OCI-LY1 (cell line): ENCODE measurements around the gene NR1H3.

ENCODE experiments used
- H2AFZ ChIP-seq: fragments of 200-600 bp; sonication (generic), shearing (Covaris generic); 2 replicates; pipeline ENCODE4 v1.6.0; 2014; ENCODE audit warnings: antibody characterized with exemption, mild to moderate bottlenecking, low read length
- H3F3A ChIP-seq: fragments of 200-600 bp; sonication (generic), shearing (Covaris generic); 2 replicates; pipeline ENCODE4 v1.6.0; 2014; ENCODE audit warnings: mild to moderate bottlenecking, antibody characterized with exemption, low read length, moderate library complexity; ENCODE audit not compliant: insufficient read depth
- H3K27ac ChIP-seq: fragments of 200-600 bp; sonication (generic); 2 replicates; pipeline ENCODE4 v1.5.1; 2014; ENCODE audit warnings: low read length, mixed run types, mild to moderate bottlenecking, low read depth; ENCODE audit not compliant: poor library complexity, severe bottlenecking
- H3K27me3 ChIP-seq: fragments of 200-600 bp; sonication (generic); 2 replicates; pipeline ENCODE4 v1.6.0; 2014; ENCODE audit warnings: antibody characterized with exemption, mild to moderate bottlenecking, low read length, moderate library complexity; ENCODE audit not compliant: insufficient read depth
- H3K36me3 ChIP-seq: fragments of 200-600 bp; sonication (generic); 2 replicates; pipeline ENCODE4 v1.6.1; 2014; ENCODE audit warnings: mild to moderate bottlenecking, antibody characterized with exemption, low read length, moderate library complexity, mixed read lengths; ENCODE audit not compliant: insufficient read depth
- H3K4me1 ChIP-seq: fragments of 200-600 bp; sonication (generic); 2 replicates; pipeline ENCODE4 v1.5.1; 2014; ENCODE audit warnings: mild to moderate bottlenecking, low read length, moderate library complexity; ENCODE audit not compliant: insufficient read depth, severe bottlenecking
- H3K4me2 ChIP-seq: fragments of 200-600 bp; sonication (generic), shearing (Covaris generic); 2 replicates; pipeline ENCODE4 v1.6.1; 2014; ENCODE audit warnings: low read length
- H3K4me3 ChIP-seq: fragments of 200-600 bp; sonication (generic); 2 replicates; pipeline ENCODE4 v1.5.1; 2014; ENCODE audit warnings: low read length, low read depth, mild to moderate bottlenecking, mixed read lengths; ENCODE audit not compliant: poor library complexity, severe bottlenecking
- H3K79me2 ChIP-seq: fragments of 200-600 bp; shearing (Covaris generic); 2 replicates; pipeline ENCODE4 v1.6.1; 2016; ENCODE audit warnings: mixed run types, low read length, mixed read lengths; ENCODE audit not compliant: insufficient read depth
- H3K9ac ChIP-seq: fragments of 200-600 bp; sonication (generic), shearing (Covaris generic); 2 replicates; pipeline ENCODE4 v1.6.1; 2014; ENCODE audit warnings: mild to moderate bottlenecking, low read length, mixed read lengths
- H3K9me2 ChIP-seq: fragments of 200-600 bp; sonication (generic), shearing (Covaris generic); 2 replicates; pipeline ENCODE4 v1.6.1; 2014; ENCODE audit warnings: low read depth, mild to moderate bottlenecking, low read length, mixed read lengths
- H3K9me3 ChIP-seq: fragments of 200-600 bp; shearing (Covaris generic); 2 replicates; pipeline ENCODE4 v1.6.1; 2014; ENCODE audit warnings: low read length, mixed read lengths
- H4K20me1 ChIP-seq: fragments of 200-600 bp; sonication (generic), shearing (Covaris generic); 2 replicates; pipeline ENCODE4 v1.6.0; 2016; ENCODE audit warnings: mild to moderate bottlenecking, low read length; ENCODE audit not compliant: insufficient read depth
- EZH2 ChIP-seq: fragments of 200-600 bp; sonication (generic), shearing (Covaris generic); IDR thresholded peaks from 2 replicates; pipeline ENCODE4 v1.8.0; 2017; ENCODE audit warnings: borderline replicate concordance, mixed run types, mild to moderate bottlenecking, antibody characterized with exemption, low read length, moderate library complexity, mixed read lengths
- TF ChIP-seq, protein P1 (sequence below): fragments of 200-600 bp; sonication (generic), shearing (Covaris generic); IDR thresholded peaks from 2 replicates; pipeline ENCODE4 v1.5.1; 2017; ENCODE audit warnings: mild to moderate bottlenecking, antibody characterized with exemption, low read length, moderate library complexity, mixed read lengths

Gene NR1H3

DNA sequence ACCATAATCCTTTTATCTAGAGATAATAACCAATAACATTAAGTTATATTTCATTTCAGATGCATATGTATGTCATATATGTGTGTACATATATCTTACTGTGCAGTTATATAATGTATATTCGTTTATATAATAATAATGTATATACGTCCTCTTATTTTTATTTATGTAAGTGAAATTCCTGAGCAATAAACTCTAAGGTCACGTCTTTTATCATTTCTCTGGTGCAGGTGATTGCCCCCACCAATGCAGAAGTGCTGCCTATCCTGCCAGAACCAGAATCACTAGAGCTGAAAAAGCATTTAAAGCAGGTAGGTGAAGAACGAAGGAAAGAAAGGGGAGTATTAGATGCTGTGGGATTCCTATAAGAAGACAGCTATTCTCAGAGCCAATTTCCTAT lies 21.0 kb downstream of the NR1H3 start:
- Histone ChIP-seq H3K79me2 (no peaks in the 10 kb centered on the region), H3K4me1 (no peaks in the 10 kb centered on the region), H3K4me2 (no peak overlapping the region), H3K9me2 (no peaks in the 10 kb centered on the region), H3K27ac (no peak overlapping the region), H3K9ac (no peak overlapping the region), H2AFZ (no peak overlapping the region), H3F3A (no peaks in the 10 kb centered on the region), H3K36me3 (peaks cover 80% of the 10 kb centered on the region), H3K4me3 (no peak overlapping the region), H4K20me1 (no peaks in the 10 kb centered on the region), H3K27me3 (no peaks in the 10 kb centered on the region), H3K9me3 (no peaks in the 10 kb centered on the region)
- no peak for TF ChIP-seq EZH2
- TF ChIP-seq, protein P1, sequence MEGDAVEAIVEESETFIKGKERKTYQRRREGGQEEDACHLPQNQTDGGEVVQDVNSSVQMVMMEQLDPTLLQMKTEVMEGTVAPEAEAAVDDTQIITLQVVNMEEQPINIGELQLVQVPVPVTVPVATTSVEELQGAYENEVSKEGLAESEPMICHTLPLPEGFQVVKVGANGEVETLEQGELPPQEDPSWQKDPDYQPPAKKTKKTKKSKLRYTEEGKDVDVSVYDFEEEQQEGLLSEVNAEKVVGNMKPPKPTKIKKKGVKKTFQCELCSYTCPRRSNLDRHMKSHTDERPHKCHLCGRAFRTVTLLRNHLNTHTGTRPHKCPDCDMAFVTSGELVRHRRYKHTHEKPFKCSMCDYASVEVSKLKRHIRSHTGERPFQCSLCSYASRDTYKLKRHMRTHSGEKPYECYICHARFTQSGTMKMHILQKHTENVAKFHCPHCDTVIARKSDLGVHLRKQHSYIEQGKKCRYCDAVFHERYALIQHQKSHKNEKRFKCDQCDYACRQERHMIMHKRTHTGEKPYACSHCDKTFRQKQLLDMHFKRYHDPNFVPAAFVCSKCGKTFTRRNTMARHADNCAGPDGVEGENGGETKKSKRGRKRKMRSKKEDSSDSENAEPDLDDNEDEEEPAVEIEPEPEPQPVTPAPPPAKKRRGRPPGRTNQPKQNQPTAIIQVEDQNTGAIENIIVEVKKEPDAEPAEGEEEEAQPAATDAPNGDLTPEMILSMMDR: no peak

DNA sequence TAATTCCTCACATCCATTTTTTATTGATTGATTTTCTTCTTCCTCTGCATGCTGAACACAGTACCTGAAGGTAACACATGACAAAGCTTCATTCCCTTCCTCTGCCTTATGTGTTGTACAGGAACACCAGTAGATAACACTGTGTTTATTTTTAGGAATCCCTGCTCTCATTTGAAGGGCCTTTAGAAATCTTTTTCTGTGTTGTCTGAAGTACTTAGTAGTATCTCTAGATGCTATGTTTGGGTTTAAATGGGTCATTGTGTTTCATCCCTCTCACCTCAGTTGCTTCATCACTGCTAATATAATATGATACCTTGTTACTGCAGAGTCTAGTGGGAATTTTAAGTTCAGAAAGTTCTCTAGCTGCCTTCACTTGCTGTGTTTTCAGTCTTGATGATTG lies 22.3 kb downstream of the NR1H3 start:
- peaks cover 80% of the 10 kb centered on the region for H3K36me3 ChIP-seq
- H2AFZ ChIP-seq: no peak overlapping the region
- H3K4me1 ChIP-seq: no peaks in the 10 kb centered on the region
- H3K4me2 ChIP-seq: no peak overlapping the region
- H3K79me2 ChIP-seq: no peaks in the 10 kb centered on the region
- H3F3A ChIP-seq: no peaks in the 10 kb centered on the region
- TF ChIP-seq, protein P1: no peak
- no peak for TF ChIP-seq EZH2
- no peak overlapping the region for H3K9ac ChIP-seq
- no peaks in the 10 kb centered on the region for H3K9me3 ChIP-seq
- no peaks in the 10 kb centered on the region for H3K9me2 ChIP-seq
- no peak overlapping the region for H3K4me3 ChIP-seq
- H4K20me1 ChIP-seq: no peaks in the 10 kb centered on the region
- H3K27ac ChIP-seq: no peak overlapping the region
- no peaks in the 10 kb centered on the region for H3K27me3 ChIP-seq

DNA sequence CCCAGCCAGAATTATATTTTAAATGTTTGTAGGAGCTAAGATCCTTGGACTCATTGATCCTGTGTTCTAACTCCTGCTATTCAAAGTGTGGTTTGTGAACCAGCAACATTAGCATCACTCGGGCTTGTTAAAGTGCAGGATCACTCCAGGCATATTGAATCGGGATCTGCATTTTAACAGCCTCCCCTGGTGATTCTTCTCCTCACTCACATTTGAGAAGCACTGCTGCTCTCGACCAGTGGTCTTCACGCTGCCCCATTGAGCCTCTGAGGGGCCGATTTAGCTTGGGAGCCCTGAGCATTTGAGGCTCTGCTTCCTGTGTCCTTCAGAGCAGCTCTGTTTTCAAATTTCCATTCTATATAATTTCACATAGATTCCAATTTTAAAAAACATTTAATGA lies 23.1 kb downstream of the NR1H3 start:
- Histone ChIP-seq H3K4me2 (no peak overlapping the region), H3K9me2 (no peaks in the 10 kb centered on the region), H3K36me3 (peaks cover 81% of the 10 kb centered on the region), H3K9ac (no peak overlapping the region), H3K4me1 (no peaks in the 10 kb centered on the region), H3K27ac (no peak overlapping the region), H3F3A (no peaks in the 10 kb centered on the region), H4K20me1 (no peaks in the 10 kb centered on the region), H3K79me2 (no peaks in the 10 kb centered on the region), H3K27me3 (no peaks in the 10 kb centered on the region), H2AFZ (no peak overlapping the region), H3K4me3 (no peak overlapping the region), H3K9me3 (no peaks in the 10 kb centered on the region)
- TF ChIP-seq EZH2: no peak
- TF ChIP-seq, protein P1: no peak
